Neural progenitor cell (in vitro differentiated cells): ENCODE data around the gene MFAP5. TPM values are rescaled to one million over a fixed set of nuclear protein-coding genes. Genes with fewer than 3 reads are reported as not detected.

Experiments used
- DNase-seq: peaks from one replicate; pipeline ENCODE4 v3.0.0-alpha.2; 2016; ENCODE audit warnings: low spot score
- H2AFZ ChIP-seq: fragments of 200-600 bp; sonication (generic); replicated peaks from 2 replicates; pipeline ENCODE4 v1.6.1; 2016; ENCODE audit warnings: antibody characterized with exemption
- H3F3A ChIP-seq: fragments of 200-600 bp; sonication (generic); 2 replicates; pipeline ENCODE4 v1.6.1; 2016; ENCODE audit warnings: antibody characterized with exemption, low read depth
- H3K27ac ChIP-seq: fragments of 200-600 bp; sonication (generic); 2 replicates; pipeline ENCODE4 v1.5.1; 2016; ENCODE audit warnings: mild to moderate bottlenecking
- H3K27me3 ChIP-seq: fragments of 200-600 bp; sonication (generic); 2 replicates; pipeline ENCODE4 v1.6.1; 2016; ENCODE audit warnings: mild to moderate bottlenecking, moderate library complexity
- H3K36me3 ChIP-seq: fragments of 200-600 bp; sonication (generic); 2 replicates; pipeline ENCODE4 v1.5.1; 2016
- H3K4me1 ChIP-seq: fragments of 200-600 bp; sonication (generic); 2 replicates; pipeline ENCODE4 v1.6.1; 2016; ENCODE audit warnings: mixed run types
- H3K4me2 ChIP-seq: fragments of 200-600 bp; sonication (generic); 2 replicates; pipeline ENCODE4 v1.6.1; 2016
- H3K4me3 ChIP-seq: fragments of 200-600 bp; sonication (generic); 2 replicates; pipeline ENCODE4 v1.5.1; 2016
- H3K79me2 ChIP-seq: fragments of 200-600 bp; sonication (generic); 2 replicates; pipeline ENCODE4 v1.6.1; 2016; ENCODE audit warnings: low read depth
- H3K9ac ChIP-seq: fragments of 200-600 bp; sonication (generic); 2 replicates; pipeline ENCODE4 v1.6.1; 2016
- H3K9me3 ChIP-seq: fragments of 200-600 bp; sonication (generic); 2 replicates; pipeline ENCODE4 v1.5.1; 2016; ENCODE audit warnings: low read depth
- H4K20me1 ChIP-seq: fragments of 200-600 bp; sonication (generic); 2 replicates; pipeline ENCODE4 v1.6.1; 2016; ENCODE audit warnings: low read depth
- H3K27ac Mint-ChIP-seq: 3 replicates; pipeline ENCODE4 v1.8.0; 2021; ENCODE audit warnings: mixed read lengths
- H3K27me3 Mint-ChIP-seq: 2 replicates; pipeline ENCODE4 v1.8.0; 2022; ENCODE audit warnings: low read depth, mild to moderate bottlenecking, inconsistent platforms, moderate library complexity, mixed read lengths; ENCODE audit not compliant: insufficient read depth
- H3K36me3 Mint-ChIP-seq: 3 replicates; pipeline ENCODE4 v1.8.0; 2021; ENCODE audit warnings: mixed read lengths
- H3K4me1 Mint-ChIP-seq: 3 replicates; pipeline ENCODE4 v1.8.0; 2021; ENCODE audit warnings: mixed read lengths
- H3K4me3 Mint-ChIP-seq: 3 replicates; pipeline ENCODE4 v1.8.0; 2021; ENCODE audit warnings: mild to moderate bottlenecking, moderate library complexity, mixed read lengths
- H3K9me3 Mint-ChIP-seq: 3 replicates; pipeline ENCODE4 v1.8.0; 2020; ENCODE audit warnings: mixed read lengths
- EZH2 ChIP-seq: fragments of 200-600 bp; sonication (generic); IDR thresholded peaks from 2 replicates; pipeline ENCODE4 v1.6.1; 2017; ENCODE audit warnings: antibody characterized with exemption, mild to moderate bottlenecking, moderate library complexity
- EZH2phosphoT487 ChIP-seq: fragments of 200-600 bp; sonication (generic); IDR thresholded peaks from 2 replicates; pipeline ENCODE4 v1.6.1; 2017; ENCODE audit warnings: antibody characterized with exemption
- total RNA-seq: library from RNA; depleted of rRNA; stranded (reverse); fragments of >200 nt; gene quantifications from 2 replicates; pipeline ENCODE4 v1.2.3, GENCODE V29; 2015; ENCODE audit warnings: low replicate concordance
- TF ChIP-seq, protein P1 (sequence below): fragments of 200-600 bp; sonication (generic); IDR thresholded peaks from 2 replicates; pipeline ENCODE4 v1.5.1; 2017; ENCODE audit warnings: antibody characterized with exemption, mild to moderate bottlenecking

MFAP5 gene
- total RNA-seq, 1 donor from 2014 or later, result not detected

DNA sequence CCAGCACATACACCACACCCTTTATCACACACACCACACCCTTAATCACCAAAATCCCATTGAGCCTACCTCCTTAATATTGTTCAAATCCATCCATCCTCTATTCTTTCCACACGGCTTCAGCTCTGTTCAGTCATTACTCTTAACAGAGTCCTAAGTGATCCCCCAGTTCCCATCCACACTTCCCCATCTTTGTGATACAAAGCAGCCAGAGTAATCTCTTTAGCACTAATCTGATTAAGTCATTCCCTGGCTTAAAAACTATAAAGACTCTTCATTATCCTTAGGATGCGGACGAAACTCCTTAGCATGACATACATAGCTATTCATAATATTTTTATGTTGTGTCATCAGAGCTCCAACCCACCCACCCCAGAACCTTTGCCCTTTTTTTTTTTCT is 14.7 kb upstream of the MFAP5 start:
- Mint-ChIP-seq H3K36me3 (no peaks in the 10 kb centered on the region), H3K9me3 (no peaks in the 10 kb centered on the region), H3K4me3 (no peak overlapping the region), H3K27ac (peak overlapping the region; percentile 18), H3K4me1 (peaks cover 4% of the 10 kb centered on the region), H3K27me3 (no peaks in the 10 kb centered on the region)
- peaks cover 2% of the 10 kb centered on the region for H3K36me3 ChIP-seq
- no peaks in the 10 kb centered on the region for H3K79me2 ChIP-seq
- no peaks in the 10 kb centered on the region for H4K20me1 ChIP-seq
- no peak overlapping the region for H3K27ac ChIP-seq
- TF ChIP-seq, protein P1, sequence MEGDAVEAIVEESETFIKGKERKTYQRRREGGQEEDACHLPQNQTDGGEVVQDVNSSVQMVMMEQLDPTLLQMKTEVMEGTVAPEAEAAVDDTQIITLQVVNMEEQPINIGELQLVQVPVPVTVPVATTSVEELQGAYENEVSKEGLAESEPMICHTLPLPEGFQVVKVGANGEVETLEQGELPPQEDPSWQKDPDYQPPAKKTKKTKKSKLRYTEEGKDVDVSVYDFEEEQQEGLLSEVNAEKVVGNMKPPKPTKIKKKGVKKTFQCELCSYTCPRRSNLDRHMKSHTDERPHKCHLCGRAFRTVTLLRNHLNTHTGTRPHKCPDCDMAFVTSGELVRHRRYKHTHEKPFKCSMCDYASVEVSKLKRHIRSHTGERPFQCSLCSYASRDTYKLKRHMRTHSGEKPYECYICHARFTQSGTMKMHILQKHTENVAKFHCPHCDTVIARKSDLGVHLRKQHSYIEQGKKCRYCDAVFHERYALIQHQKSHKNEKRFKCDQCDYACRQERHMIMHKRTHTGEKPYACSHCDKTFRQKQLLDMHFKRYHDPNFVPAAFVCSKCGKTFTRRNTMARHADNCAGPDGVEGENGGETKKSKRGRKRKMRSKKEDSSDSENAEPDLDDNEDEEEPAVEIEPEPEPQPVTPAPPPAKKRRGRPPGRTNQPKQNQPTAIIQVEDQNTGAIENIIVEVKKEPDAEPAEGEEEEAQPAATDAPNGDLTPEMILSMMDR, result no peak
- TF ChIP-seq EZH2phosphoT487, result peak; percentile 86
- peaks cover 4% of the 10 kb centered on the region for H3F3A ChIP-seq
- H3K9ac ChIP-seq, result no peak overlapping the region
- DNase-seq, result peak; percentile 60
- H3K4me3 ChIP-seq, result no peak overlapping the region
- no peaks in the 10 kb centered on the region for H3K27me3 ChIP-seq
- H2AFZ ChIP-seq, result no peak overlapping the region
- H3K4me1 ChIP-seq, result peaks cover 15% of the 10 kb centered on the region
- H3K4me2 ChIP-seq, result no peak overlapping the region
- no peaks in the 10 kb centered on the region for H3K9me3 ChIP-seq

DNA sequence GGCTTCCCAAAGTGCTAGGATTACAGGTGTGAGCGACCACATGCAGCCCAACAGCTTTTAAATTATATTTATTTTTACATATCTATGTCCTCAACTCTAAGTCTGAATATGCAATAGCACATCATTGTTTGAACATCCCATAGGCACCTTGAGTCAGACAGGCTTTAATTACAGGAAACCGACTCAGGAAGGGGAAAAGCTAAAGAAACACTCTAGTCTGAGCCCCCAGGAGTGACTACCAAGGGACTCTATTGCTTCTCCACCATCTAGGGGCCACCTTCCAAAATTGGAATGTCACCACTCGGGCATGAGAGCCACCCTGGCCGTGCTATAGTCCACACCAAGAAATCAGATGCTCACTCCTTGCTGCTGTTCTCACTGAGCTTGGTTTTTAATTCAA is 14.0 kb upstream of the MFAP5 start:
- Histone ChIP-seq H3K36me3 (peaks cover 2% of the 10 kb centered on the region), H2AFZ (no peak overlapping the region), H3K27ac (no peak overlapping the region), H3K27me3 (no peaks in the 10 kb centered on the region), H3K4me1 (peaks cover 15% of the 10 kb centered on the region), H3K79me2 (no peaks in the 10 kb centered on the region), H3K4me2 (no peak overlapping the region), H3K9ac (no peak overlapping the region), H3K9me3 (no peaks in the 10 kb centered on the region), H3F3A (peaks cover 4% of the 10 kb centered on the region), H3K4me3 (no peak overlapping the region), H4K20me1 (no peaks in the 10 kb centered on the region)
- Mint-ChIP-seq H3K27me3 (no peaks in the 10 kb centered on the region), H3K27ac (no peak overlapping the region), H3K4me3 (no peak overlapping the region), H3K9me3 (no peaks in the 10 kb centered on the region), H3K4me1 (peaks cover 4% of the 10 kb centered on the region), H3K36me3 (no peaks in the 10 kb centered on the region)
- TF ChIP-seq EZH2phosphoT487 (no peak), EZH2 (no peak)
- TF ChIP-seq, protein P1, result no peak
- no peak for DNase-seq

DNA sequence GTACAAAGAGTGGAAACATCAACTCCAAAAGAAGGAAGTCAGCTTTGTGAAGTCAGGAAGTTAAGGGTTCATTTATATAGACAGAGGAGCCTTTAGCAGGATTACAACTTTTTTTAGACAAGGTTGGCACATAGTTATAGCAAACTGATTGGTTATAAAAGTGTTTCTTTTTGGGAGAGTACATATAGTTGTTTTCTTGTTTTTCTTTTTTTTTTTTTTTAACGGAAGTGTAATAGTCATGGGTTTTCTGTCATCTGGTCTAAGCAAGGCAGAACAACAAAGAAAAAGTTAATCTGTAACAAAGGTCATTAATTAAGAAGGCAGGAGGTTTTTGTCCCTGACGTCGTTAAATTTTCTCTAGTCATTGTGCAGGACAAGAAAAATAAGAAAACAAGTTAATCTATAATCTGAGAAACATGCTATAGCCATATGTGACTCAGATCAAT is 13.0 kb upstream of the MFAP5 start:
- DNase-seq, result no peak
- Mint-ChIP-seq H3K27ac (no peak overlapping the region), H3K27me3 (no peaks in the 10 kb centered on the region), H3K4me3 (no peak overlapping the region), H3K9me3 (no peaks in the 10 kb centered on the region), H3K36me3 (no peaks in the 10 kb centered on the region), H3K4me1 (peaks cover 4% of the 10 kb centered on the region)
- Histone ChIP-seq H3K27ac (no peak overlapping the region), H3F3A (peaks cover 4% of the 10 kb centered on the region), H3K27me3 (no peaks in the 10 kb centered on the region), H3K9me3 (no peaks in the 10 kb centered on the region), H2AFZ (no peak overlapping the region), H3K4me3 (no peak overlapping the region), H3K4me1 (peaks cover 15% of the 10 kb centered on the region), H4K20me1 (no peaks in the 10 kb centered on the region), H3K36me3 (peaks cover 2% of the 10 kb centered on the region), H3K4me2 (peak overlapping the region; percentile 17), H3K79me2 (no peaks in the 10 kb centered on the region), H3K9ac (no peak overlapping the region)
- no peak for TF ChIP-seq EZH2

DNA sequence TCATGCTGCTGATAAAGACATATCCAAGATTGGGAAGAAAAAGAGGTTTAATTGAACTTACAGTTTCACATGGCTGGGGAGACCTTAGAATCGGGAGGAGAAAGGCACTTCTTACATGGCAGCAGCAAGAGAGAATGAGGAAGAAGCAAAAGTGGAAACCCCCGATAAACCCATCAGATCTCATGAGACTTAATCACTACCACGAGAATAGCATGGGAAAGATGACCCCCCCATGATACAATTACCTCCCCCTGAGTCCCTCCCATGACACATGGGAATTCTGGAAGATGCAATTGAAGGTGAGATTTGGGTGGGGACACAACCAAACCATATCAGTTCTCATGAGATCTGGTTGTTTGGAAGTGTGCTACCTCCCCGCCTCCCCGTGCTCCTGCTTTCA is 9.8 kb upstream of the MFAP5 start:
- H3K27ac Mint-ChIP-seq, result no peak overlapping the region
- H3K4me2 ChIP-seq, result no peak overlapping the region
- H3F3A ChIP-seq, result peaks cover 4% of the 10 kb centered on the region
- H3K79me2 ChIP-seq, result no peaks in the 10 kb centered on the region
- peaks cover 3% of the 10 kb centered on the region for H3K4me1 Mint-ChIP-seq
- no peaks in the 10 kb centered on the region for H3K27me3 ChIP-seq
- no peaks in the 10 kb centered on the region for H4K20me1 ChIP-seq
- H3K4me3 ChIP-seq, result no peak overlapping the region
- H3K9ac ChIP-seq, result no peak overlapping the region
- no peak overlapping the region for H2AFZ ChIP-seq
- no peaks in the 10 kb centered on the region for H3K36me3 Mint-ChIP-seq
- H3K27ac ChIP-seq, result no peak overlapping the region
- DNase-seq, result no peak
- H3K9me3 Mint-ChIP-seq, result peaks cover 5% of the 10 kb centered on the region
- no peak for TF ChIP-seq EZH2phosphoT487
- no peak for TF ChIP-seq EZH2
- TF ChIP-seq, protein P1, result no peak
- no peaks in the 10 kb centered on the region for H3K9me3 ChIP-seq
- H3K36me3 ChIP-seq, result peaks cover 2% of the 10 kb centered on the region
- H3K27me3 Mint-ChIP-seq, result peaks cover 2% of the 10 kb centered on the region
- H3K4me1 ChIP-seq, result peaks cover 15% of the 10 kb centered on the region
- no peak overlapping the region for H3K4me3 Mint-ChIP-seq
